HepG2 (cell line): ENCODE data around the gene MIDN. TPM values are rescaled to one million over a fixed set of nuclear protein-coding genes. Genes with fewer than 3 reads are reported as not detected.

ENCODE experiments used
- ATAC-seq: fragments of 200-7000 bp; cut with Tn5 transposase; 3 replicates; pipeline ENCODE4 v1.9.1; 2020; ENCODE audit warnings: mild to moderate bottlenecking, moderate library complexity
- BruUV-seq: library from RNA; stranded (reverse); fragments of 400-500 nt; replicated peaks from 2 replicates; lab custom pipeline; 2021; lab: Mats Ljungman, UMichigan
- CTCF ChIA-PET: fragments of 300-600 bp; formaldehyde crosslinking; extraction: SDS; loops from one replicate; lab custom pipeline; 2021; ENCODE audit warnings: low total read pairs, inconsistent platforms, low intra/inter-chr PET ratio; lab: Yijun Ruan, JAX
- POLR2A ChIA-PET: fragments of 350-600 bp; sonication (Branson Sonifier 250); formaldehyde crosslinking; loops from one replicate; lab custom pipeline; 2020; ENCODE audit warnings: antibody characterized with exemption, inconsistent platforms; lab: Yijun Ruan, JAX
- DNase-seq: peaks from one replicate; pipeline ENCODE4 v3.0.0-alpha.2; 2015; ENCODE audit warnings: low spot score
- FAIRE-seq: peaks from 3 replicates; lab custom pipeline; 2011; peaks lifted over from hg19 to GRCh38; lab: Jason Lieb, UNC
- H2AFZ ChIP-seq: one replicate; pipeline ENCODE4 v1.6.1; 2011; ENCODE audit warnings: low read length, inconsistent platforms
- H3K27ac ChIP-seq: fragments of 300-600 bp; 3 replicates; pipeline ENCODE4 v1.8.0; 2011; ENCODE audit warnings: mixed run types, mild to moderate bottlenecking, mixed read lengths, low read length, inconsistent platforms; ENCODE audit not compliant: insufficient read depth; ENCODE audit errors: extremely low read length
- H3K27me3 ChIP-seq, 2 experiments: fragments of 200-600 bp in 1 of 2; 2 replicates in 1 of 2; 3 replicates in 1 of 2; pipeline versions ENCODE4 v1.6.0 to v1.8.0; 2011; ENCODE audit warnings: low read length in 2 of 2, mild to moderate bottlenecking in 2 of 2, moderate library complexity in 2 of 2, inconsistent platforms in 1 of 2; ENCODE audit not compliant: insufficient read depth in 2 of 2, control insufficient read depth in 1 of 2
- H3K36me3 ChIP-seq, 2 experiments: fragments of 200-600 bp in 1 of 2; replicated peaks in 1 of 2; 2 replicates in 1 of 2; 3 replicates in 1 of 2; pipeline versions ENCODE4 v1.5.1 to v1.8.0; 2011; ENCODE audit warnings: low read length in 2 of 2, inconsistent platforms in 1 of 2; ENCODE audit not compliant: insufficient read depth in 2 of 2, control insufficient read depth in 1 of 2
- H3K4me1 ChIP-seq: 2 replicates; pipeline ENCODE4 v1.5.1; 2012; ENCODE audit warnings: low read length, inconsistent platforms; ENCODE audit not compliant: insufficient read depth
- H3K4me2 ChIP-seq: 2 replicates; pipeline ENCODE4 v1.6.0; 2011; ENCODE audit warnings: low read depth, low read length, inconsistent platforms
- H3K4me3 ChIP-seq, 3 experiments: fragments of 200-600 bp in 1 of 3; sonication (generic), shearing (Covaris generic) in 1 of 3; replicated peaks in 1 of 3; 2 replicates each; pipeline ENCODE4 v1.5.1; 2011 to 2016; ENCODE audit warnings: low read length in 3 of 3, inconsistent platforms in 2 of 3, low read depth in 2 of 3, mild to moderate bottlenecking in 2 of 3, control low read depth in 1 of 3, mixed read lengths in 1 of 3; ENCODE audit not compliant: insufficient read depth in 1 of 3
- H3K79me2 ChIP-seq: one replicate; pipeline ENCODE4 v1.6.1; 2011; ENCODE audit warnings: low read length, inconsistent platforms; ENCODE audit not compliant: insufficient read depth
- H3K9ac ChIP-seq: 2 replicates; pipeline ENCODE4 v1.6.0; 2011; ENCODE audit warnings: mild to moderate bottlenecking, low read depth, low read length, inconsistent platforms; ENCODE audit not compliant: insufficient read depth
- H3K9me3 ChIP-seq: 2 replicates; pipeline ENCODE4 v1.5.1; 2012; ENCODE audit warnings: mild to moderate bottlenecking, low read length
- H4K20me1 ChIP-seq: 2 replicates; pipeline ENCODE4 v1.6.0; 2011; ENCODE audit warnings: inconsistent platforms, mild to moderate bottlenecking, low read length, moderate library complexity; ENCODE audit not compliant: insufficient read depth
- HNRNPL ChIP-seq: fragments of 200-400 bp; formaldehyde crosslinking; IDR thresholded peaks from 2 replicates; pipeline ENCODE4 v1.6.1; 2017; ENCODE audit warnings: mild to moderate bottlenecking, low read depth, low read length
- IKZF4 ChIP-seq: sonication (generic); formaldehyde crosslinking; IDR thresholded peaks from 2 replicates; pipeline ENCODE4 v1.5.1; 2020; ENCODE audit warnings: borderline replicate concordance, mild to moderate bottlenecking, low read depth, missing genetic modification reagents; ENCODE audit errors: not compliant biosample characterization
- RBFOX2 ChIP-seq: fragments of 200-400 bp; formaldehyde crosslinking; IDR thresholded peaks from 2 replicates; pipeline ENCODE4 v1.6.1; 2017; ENCODE audit warnings: low read depth, mild to moderate bottlenecking, low read length
- ZBTB33 ChIP-seq: sonication (generic); formaldehyde crosslinking; IDR thresholded peaks from 2 replicates; pipeline ENCODE4 v1.4.0; 2020; ENCODE audit warnings: missing genetic modification reagents
- ZMAT3 ChIP-seq: sonication (generic); formaldehyde crosslinking; conservative IDR thresholded peaks from 2 replicates; pipeline ENCODE4 v1.7.0; 2021; ENCODE audit warnings: missing genetic modification reagents
- whole genome bisulfite sequencing: methylation state at CpG from one replicate; pipeline ENCODE4 v1.1.6; 2017; ENCODE audit warnings: low lambda C conversion rate; 5-methylcytosine and 5-hydroxymethylcytosine counted together
- in situ Hi-C: cut with HindIII; loops from 2 replicates; pipeline ENCODE4 v1.10.0; 2017; ENCODE audit warnings: low pct_unique_long_range_greater_than_20kb; ENCODE audit not compliant: extremely low pct_ligation_motif_present
- intact Hi-C: fragments of 100-400 bp; cut with micrococcal nuclease; formaldehyde crosslinking; loops from one replicate; pipeline ENCODE4 v1.10.0; 2022; ENCODE audit not compliant: unreplicated experiment
- polyA plus RNA-seq, 8 experiments: library from polyadenylated mRNA; depleted of rRNA in 3 of 8; stranded (reverse) in 7 of 8; unstranded in 1 of 8; fragments of >200 nt; fragmentation: Illumina TruSeq in 4 of 8; extraction: Trizol in 4 of 8; gene quantifications; 2 replicates each; pipeline versions ENCODE4 v1.2.1 to v1.2.3, GENCODE V29; 2011 to 2016; ENCODE audit warnings: low read depth in 4 of 8, missing spikeins in 1 of 8, mixed read lengths in 1 of 8; ENCODE audit not compliant: insufficient read depth in 1 of 8
- total RNA-seq, 5 experiments: library from RNA; depleted of rRNA; stranded (reverse); fragments of >200 nt; fragmentation: Illumina TruSeq; extraction: Trizol; gene quantifications; 2 replicates each; pipeline ENCODE4 v1.2.3, GENCODE V29; 2016; ENCODE audit warnings: low read depth in 1 of 5

Gene MIDN
- total and polyA plus RNA-seq, 2 of the 13 experiments (the other 11 are each of a cell fraction or from before 2014, with no cell fraction given) = 8.4 to 18.0 TPM

GRCh38 chr19:1226227-1226518, 22.2 kb upstream of the MIDN start (continued):
- TF ChIP-seq IKZF4 (CRISPR knock-in tag) = no peak
- TF ChIP-seq, all 625 proteins: peak for 0

GRCh38 chr19:1226522-1227303, 21.7 kb upstream of the MIDN start:
- CTCF ChIA-PET = no interaction called here
- in situ Hi-C loops = no loop called here
- DNase-seq = no peak
- H3K79me2 ChIP-seq = no peaks in the 10 kb centered on the region
- FAIRE-seq = no peak
- intact Hi-C loops = no loop called here
- WGBS = no CpG with 5 or more reads among the region's 50 CpGs
- H3K9ac ChIP-seq = no peak overlapping the region
- ATAC-seq = no peak; the same call in 2 of the 3 replicates
- H3K9me3 ChIP-seq = no peaks in the 10 kb centered on the region
- H3K4me1 ChIP-seq = peaks cover 10% of the 10 kb centered on the region
- POLR2A ChIA-PET = no interaction called here
- H3K27ac ChIP-seq = no peak overlapping the region
- H3K36me3 ChIP-seq = peaks cover 12 to 15% of the 10 kb centered on the region in 2 experiments; a peak in 3 of 5 replicates
- no peak overlapping the region for H2AFZ ChIP-seq
- no peaks in the 10 kb centered on the region for H3K27me3 ChIP-seq
- no peaks in the 10 kb centered on the region for H4K20me1 ChIP-seq
- no TSS peak for BruUV-seq
- no peak overlapping the region for H3K4me2 ChIP-seq
- TF ChIP-seq ZBTB33 (CRISPR knock-in tag) (peak; percentile 87), HNRNPL (0 out of 2 replicates have a peak, but pooled peaks have one; percentile 18), ZMAT3 (no peak), RBFOX2 (peak; percentile 34; the same call in 1 of the 2 replicates)
- no peak overlapping the region for H3K4me3 ChIP-seq
